K562 (cell line): ENCODE measurements around the gene SPAG9. TPM values are rescaled to one million over a fixed set of nuclear protein-coding genes. Genes with fewer than 3 reads are reported as not detected.

Experiments
- ATF1 ChIP-seq, 2 experiments: fragments of 450-650 bp in 1 of 2; IDR thresholded peaks; 2 replicates each; pipeline ENCODE4 v1.6.1; 2016; ENCODE audit warnings: missing compliant biosample characterization in 1 of 2, missing genetic modification characterization in 1 of 2
- FOXK1 ChIP-seq: sonication (generic); formaldehyde crosslinking; IDR thresholded peaks from 2 replicates; pipeline ENCODE4 v1.8.0; 2022; ENCODE audit warnings: missing genetic modification reagents, mild to moderate bottlenecking, borderline replicate concordance
- LCOR ChIP-seq: sonication (generic); formaldehyde crosslinking; IDR thresholded peaks from 2 replicates; pipeline ENCODE4 v1.8.0; 2022; ENCODE audit warnings: mild to moderate bottlenecking, missing genetic modification reagents
- NFYB ChIP-seq: IDR thresholded peaks from 2 replicates; pipeline ENCODE4 v1.6.1; 2011; ENCODE audit warnings: mild to moderate bottlenecking, moderate library complexity; ENCODE audit not compliant: insufficient read length; ENCODE audit errors: extremely low read depth
- RBM15 ChIP-seq: fragments of 200-400 bp; formaldehyde crosslinking; IDR thresholded peaks from 2 replicates; pipeline ENCODE4 v1.6.1; 2018; ENCODE audit warnings: mild to moderate bottlenecking, low read length, moderate library complexity; ENCODE audit not compliant: insufficient read depth
- THAP7 ChIP-seq: fragments of 250-450 bp; sonication (Bioruptor Pico); IDR thresholded peaks from 2 replicates; pipeline ENCODE4 v1.5.0; 2021
- ZBTB11 ChIP-seq, 3 experiments: fragments of 200-800 bp in 1 of 3; fragments of 250-450 bp in 1 of 3; fragments of 450-650 bp in 1 of 3; sonication (Bioruptor Pico) in 1 of 3; sonication (Bioruptor generic) in 1 of 3; formaldehyde crosslinking in 1 of 3; IDR thresholded peaks; 2 replicates each; pipeline versions ENCODE4 v1.6.1 to v1.8.0; 2016 to 2022; ENCODE audit warnings: mild to moderate bottlenecking in 2 of 3, missing genetic modification characterization in 2 of 3, missing compliant biosample characterization in 1 of 3, moderate library complexity in 1 of 3
- ZBTB8A ChIP-seq: fragments of 450-650 bp; IDR thresholded peaks from 2 replicates; pipeline ENCODE4 v1.6.1; 2018; ENCODE audit warnings: mild to moderate bottlenecking, moderate library complexity; ENCODE audit not compliant: partially characterized antibody
- ZNF12 ChIP-seq: sonication (generic); formaldehyde crosslinking; IDR thresholded peaks from 2 replicates; pipeline ENCODE4 v1.4.0; 2020; ENCODE audit warnings: mild to moderate bottlenecking, missing genetic modification reagents
- ZNF165 ChIP-seq: fragments of 250-450 bp; sonication (Bioruptor Pico); IDR thresholded peaks from 2 replicates; pipeline ENCODE4 v1.4.0; 2020; ENCODE audit warnings: borderline replicate concordance
- ZNF280A ChIP-seq: fragments of 450-650 bp; IDR thresholded peaks from 2 replicates; pipeline ENCODE4 v1.6.1; 2018; ENCODE audit warnings: mild to moderate bottlenecking, low read depth; ENCODE audit not compliant: partially characterized antibody
- ZNF444 ChIP-seq: fragments of 250-450 bp; sonication (Bioruptor Pico); IDR thresholded peaks from 2 replicates; pipeline ENCODE4 v1.4.0; 2020; ENCODE audit warnings: mild to moderate bottlenecking, moderate library complexity
- ZNF518B ChIP-seq: fragments of 250-450 bp; sonication (Bioruptor Pico); IDR thresholded peaks from 2 replicates; pipeline ENCODE4 v1.5.0; 2021; ENCODE audit warnings: mild to moderate bottlenecking, moderate library complexity
- ZNF785 ChIP-seq: fragments of 250-450 bp; sonication (Bioruptor Pico); IDR thresholded peaks from 2 replicates; pipeline ENCODE4 v1.4.0; 2020; ENCODE audit warnings: mild to moderate bottlenecking
- polyA plus RNA-seq, 8 experiments: library from polyadenylated mRNA; depleted of rRNA in 4 of 8; stranded (reverse) in 5 of 8; unstranded in 3 of 8; fragments of >200 nt; fragmentation: Nextera tagmentation in 2 of 8; fragmentation: Illumina TruSeq in 1 of 8; extraction: Ambion mirVana in 2 of 8; extraction: Trizol in 1 of 8; gene quantifications; 2 replicates each; pipeline versions ENCODE4 v1.2.1 to v1.2.3, GENCODE V29; 2011 to 2014; ENCODE audit warnings: inconsistent platforms in 1 of 8, missing spikeins in 1 of 8
- total RNA-seq, 7 experiments: library from RNA; depleted of rRNA in 6 of 7; stranded (reverse); fragments of >200 nt in 6 of 7; fragmentation: Illumina TruSeq in 2 of 7; extraction: Trizol in 2 of 7; gene quantifications; 2 replicates each; pipeline versions ENCODE4 v1.2.1 to v1.2.3, GENCODE V29; 2011 to 2021; ENCODE audit warnings: low replicate concordance in 1 of 7

The SPAG9 gene
- total and polyA plus RNA-seq, 9 of the 15 experiments (the other 6 are each of a cell fraction or from before 2014, with no cell fraction given) = 12.2 to 99.2 (median 58.2) TPM

GRCh38 chr17:50944054-50944901 lies 176.4 kb downstream of the SPAG9 start (continued):
- TF ChIP-seq THAP7 (CRISPR knock-in tag) (0 out of 2 replicates have a peak, but pooled peaks have one; percentile 33), ZNF518B (CRISPR knock-in tag) (no peak), FOXK1 (CRISPR knock-in tag) (no peak), ZBTB11 (CRISPR knock-in tag; IDR thresholded peaks at IDR 0.05) (peak in 2 of 3 experiments; percentile 73 to 75; a peak in 3 of 6 replicates), ZNF444 (CRISPR knock-in tag) (no peak), LCOR (no peak), ZNF165 (CRISPR knock-in tag) (no peak), ATF1 (CRISPR knock-in tag; IDR thresholded peaks at IDR 0.05) (no peak), ATF1 (tag; IDR thresholded peaks at IDR 0.05) (peak; percentile 44; the same call in 1 of the 2 replicates), ZBTB8A (no peak), RBM15 (no peak), ZNF785 (no peak), ZNF12 (CRISPR knock-in tag) (no peak), NFYB (no peak), ZNF280A (no peak)
